Spleen (tissue), 11 donors: ENCODE results near the gene VGF. TPM values are rescaled to one million over a fixed set of nuclear protein-coding genes. Genes with fewer than 3 reads are reported as not detected.
"Not testable (repeated sequence)": the region's sequence is repeated elsewhere in the genome, so short reads cannot be mapped to it uniquely, and the experiment has no call there.

Experiments
- DNase-seq: peaks from one replicate; pipeline ENCODE4 v3.0.0-alpha.2; 2020
- H3K27ac ChIP-seq, 8 donors: fragments of 200-600 bp; sonication (generic) in 7 of 8; 1 replicate in 4 of 8; 2 replicates in 4 of 8; pipeline versions ENCODE4 v1.5.0 to v1.8.0; 2016 to 2021; ENCODE audit warnings: inconsistent platforms in 4 of 8, mild to moderate bottlenecking in 4 of 8, moderate library complexity in 1 of 8
- H3K27me3 ChIP-seq, 7 donors: fragments of 200-600 bp; sonication (generic) in 6 of 7; replicated peaks in 1 of 7; 1 replicate in 4 of 7; 2 replicates in 3 of 7; pipeline versions ENCODE4 v1.5.0 to v1.8.0; 2016 to 2021; ENCODE audit warnings: inconsistent platforms in 3 of 7, mild to moderate bottlenecking in 1 of 7
- H3K36me3 ChIP-seq, 6 donors: fragments of 200-600 bp; sonication (generic) in 5 of 6; 1 replicate in 4 of 6; 2 replicates in 2 of 6; pipeline versions ENCODE4 v1.5.0 to v1.8.0; 2016 to 2021; ENCODE audit warnings: inconsistent platforms in 2 of 6
- H3K4me1 ChIP-seq, 6 donors: fragments of 200-600 bp; sonication (generic) in 5 of 6; 1 replicate in 3 of 6; 2 replicates in 3 of 6; pipeline versions ENCODE4 v1.5.0 to v1.8.0; 2016 to 2021; ENCODE audit warnings: inconsistent platforms in 3 of 6
- H3K4me3 ChIP-seq, 8 donors: fragments of 200-600 bp; sonication (generic) in 7 of 8; 1 replicate in 4 of 8; 2 replicates in 4 of 8; pipeline versions ENCODE4 v1.5.0 to v1.8.0; 2016 to 2021; ENCODE audit warnings: inconsistent platforms in 4 of 8, mild to moderate bottlenecking in 4 of 8, moderate library complexity in 2 of 8
- H3K9me3 ChIP-seq, 8 donors: fragments of 200-600 bp; sonication (generic) in 7 of 8; 1 replicate in 4 of 8; 2 replicates in 4 of 8; pipeline versions ENCODE4 v1.5.0 to v1.8.0; 2016 to 2021; ENCODE audit warnings: inconsistent platforms in 4 of 8
- POLR2A ChIP-seq, 3 donors: fragments of 450-650 bp; IDR thresholded peaks; one replicate each; pipeline ENCODE4 v1.5.1; 2017; ENCODE audit warnings: antibody characterized with exemption in 3 of 3, mild to moderate bottlenecking in 1 of 3
- POLR2AphosphoS5 ChIP-seq, 3 donors: sonication (generic); formaldehyde crosslinking; IDR thresholded peaks; one replicate each; pipeline ENCODE4 v1.5.1; 2017; ENCODE audit warnings: antibody characterized with exemption in 3 of 3
- WGBS, 5 donors: extraction: QIAGEN DNeasy Blood & Tissue Kit in 3 of 5; methylation state at CpG; one replicate each; pipeline versions ENCODE4 v1.1.5 to v1.1.7; 2013 to 2018; 5-methylcytosine and 5-hydroxymethylcytosine counted together
- intact Hi-C: fragments of 100-400 bp; cut with DNase I; formaldehyde crosslinking; loops from one replicate; pipeline ENCODE4 v1.15.0; 2023; ENCODE audit warnings: low total_unique reads
- polyA plus RNA-seq, 3 donors: library from polyadenylated mRNA; stranded (reverse); fragments of 200-250 nt; gene quantifications; one replicate each; pipeline ENCODE4 v1.2.1, GENCODE V29; 2013
- total RNA-seq, 7 donors: library from RNA; depleted of rRNA in 3 of 7; stranded (reverse); fragments of >200 nt in 3 of 7; fragmentation: NEBNext Ultra II Directional in 4 of 7; extraction: Animal tissue kit (Norgen Biotek cat#: 25700) in 4 of 7; gene quantifications; one replicate each; pipeline versions ENCODE4 v1.1.0 to v1.2.1, GENCODE V29; 2016 to 2021
- TF ChIP-seq, protein P1 (sequence below), 11 experiments: fragments of 200-600 bp in 7 of 11; fragments of 450-650 bp in 4 of 11; sonication (generic) in 4 of 11; IDR thresholded peaks in 8 of 11; conservative IDR thresholded peaks in 3 of 11; 1 replicate in 7 of 11; 2 replicates in 4 of 11; pipeline versions ENCODE4 v1.4.0 to v1.8.0; 2016 to 2021; ENCODE audit warnings: antibody characterized with exemption in 11 of 11, inconsistent platforms in 4 of 11, mild to moderate bottlenecking in 1 of 11
- donor health status: healthy with polysubstance abuse.
- donor health status: DM: no; HTN: no; CAD: no; lungs with moderate emphysema.
- donor health status: DM: no; HTN: no; CAD: no.
- donor health status: Bipolar disorder and iron deficiency.
- donor health status: healthy.
- donor health status: DM: no; HTN: no; CAD: no.
- donor health status: DM: yes; HTN: yes; CAD: no.

The VGF gene
- total and polyA plus RNA-seq, 10 donors, result 0.06 to 0.21 (median 0.14) TPM; not detected in 6

DNA sequence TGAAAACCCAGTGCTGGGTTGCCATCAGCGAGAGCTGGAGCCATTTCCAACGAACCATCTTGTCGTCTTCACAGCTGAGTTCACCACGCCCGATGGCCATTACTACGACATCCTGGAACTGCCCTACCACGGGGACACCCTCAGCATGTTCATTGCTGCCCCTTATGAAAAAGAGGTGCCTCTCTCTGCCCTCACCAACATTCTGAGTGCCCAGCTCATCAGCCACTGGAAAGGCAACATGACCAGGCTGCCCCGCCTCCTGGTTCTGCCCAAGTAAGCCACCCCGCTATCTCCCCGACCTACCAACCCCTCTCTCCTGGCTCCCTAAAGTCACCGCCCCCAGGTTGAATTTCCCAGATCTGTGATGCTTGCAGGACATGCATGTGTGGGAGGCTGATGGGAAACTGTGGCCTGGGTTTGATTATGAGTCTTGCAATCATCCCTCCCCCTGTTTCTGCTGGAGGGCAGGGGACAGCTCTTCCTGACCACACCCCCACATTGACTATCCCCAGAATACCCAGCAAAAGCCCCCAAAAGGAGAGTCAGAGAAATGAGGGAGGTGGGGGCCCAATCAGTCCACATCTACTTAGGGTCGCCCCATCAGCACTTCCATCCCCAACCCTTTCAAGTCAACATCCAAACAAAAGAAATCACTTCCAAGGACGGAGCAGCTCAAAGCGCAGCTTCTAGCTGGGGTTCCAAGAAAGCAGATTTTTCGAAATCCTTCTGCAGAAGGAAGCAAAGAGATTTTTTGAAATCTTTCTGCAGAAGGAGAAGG, 31.6 kb downstream of the VGF start:
- peaks cover 9 to 24% (median 13%) of the 10 kb centered on the region in 6 donors for H3K4me1 ChIP-seq
- H3K27ac ChIP-seq, result no peak overlapping the region
- no peak for TF ChIP-seq POLR2AphosphoS5 (IDR thresholded peaks at IDR 0.05)
- TF ChIP-seq, protein P1, sequence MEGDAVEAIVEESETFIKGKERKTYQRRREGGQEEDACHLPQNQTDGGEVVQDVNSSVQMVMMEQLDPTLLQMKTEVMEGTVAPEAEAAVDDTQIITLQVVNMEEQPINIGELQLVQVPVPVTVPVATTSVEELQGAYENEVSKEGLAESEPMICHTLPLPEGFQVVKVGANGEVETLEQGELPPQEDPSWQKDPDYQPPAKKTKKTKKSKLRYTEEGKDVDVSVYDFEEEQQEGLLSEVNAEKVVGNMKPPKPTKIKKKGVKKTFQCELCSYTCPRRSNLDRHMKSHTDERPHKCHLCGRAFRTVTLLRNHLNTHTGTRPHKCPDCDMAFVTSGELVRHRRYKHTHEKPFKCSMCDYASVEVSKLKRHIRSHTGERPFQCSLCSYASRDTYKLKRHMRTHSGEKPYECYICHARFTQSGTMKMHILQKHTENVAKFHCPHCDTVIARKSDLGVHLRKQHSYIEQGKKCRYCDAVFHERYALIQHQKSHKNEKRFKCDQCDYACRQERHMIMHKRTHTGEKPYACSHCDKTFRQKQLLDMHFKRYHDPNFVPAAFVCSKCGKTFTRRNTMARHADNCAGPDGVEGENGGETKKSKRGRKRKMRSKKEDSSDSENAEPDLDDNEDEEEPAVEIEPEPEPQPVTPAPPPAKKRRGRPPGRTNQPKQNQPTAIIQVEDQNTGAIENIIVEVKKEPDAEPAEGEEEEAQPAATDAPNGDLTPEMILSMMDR (IDR thresholded peaks at IDR 0.05 in 8 of 11, conservative IDR thresholded peaks at IDR 0.05 in 3 of 11), result no peak
- TF ChIP-seq POLR2A (IDR thresholded peaks at IDR 0.05), result no peak
- no peaks in the 10 kb centered on the region for H3K9me3 ChIP-seq
- intact Hi-C loops, result no loop called here
- H3K4me3 ChIP-seq, result no peak overlapping the region
- peaks cover 0 to 61% (median 0%) of the 10 kb centered on the region in 7 donors for H3K27me3 ChIP-seq
- no peak for DNase-seq
- H3K36me3 ChIP-seq, result peaks cover 0 to 33% (median 0%) of the 10 kb centered on the region in 6 donors
- 75 to 81% (median 77%) methylated on average over 15 of the region's 15 CpGs for WGBS, 5 donors

DNA sequence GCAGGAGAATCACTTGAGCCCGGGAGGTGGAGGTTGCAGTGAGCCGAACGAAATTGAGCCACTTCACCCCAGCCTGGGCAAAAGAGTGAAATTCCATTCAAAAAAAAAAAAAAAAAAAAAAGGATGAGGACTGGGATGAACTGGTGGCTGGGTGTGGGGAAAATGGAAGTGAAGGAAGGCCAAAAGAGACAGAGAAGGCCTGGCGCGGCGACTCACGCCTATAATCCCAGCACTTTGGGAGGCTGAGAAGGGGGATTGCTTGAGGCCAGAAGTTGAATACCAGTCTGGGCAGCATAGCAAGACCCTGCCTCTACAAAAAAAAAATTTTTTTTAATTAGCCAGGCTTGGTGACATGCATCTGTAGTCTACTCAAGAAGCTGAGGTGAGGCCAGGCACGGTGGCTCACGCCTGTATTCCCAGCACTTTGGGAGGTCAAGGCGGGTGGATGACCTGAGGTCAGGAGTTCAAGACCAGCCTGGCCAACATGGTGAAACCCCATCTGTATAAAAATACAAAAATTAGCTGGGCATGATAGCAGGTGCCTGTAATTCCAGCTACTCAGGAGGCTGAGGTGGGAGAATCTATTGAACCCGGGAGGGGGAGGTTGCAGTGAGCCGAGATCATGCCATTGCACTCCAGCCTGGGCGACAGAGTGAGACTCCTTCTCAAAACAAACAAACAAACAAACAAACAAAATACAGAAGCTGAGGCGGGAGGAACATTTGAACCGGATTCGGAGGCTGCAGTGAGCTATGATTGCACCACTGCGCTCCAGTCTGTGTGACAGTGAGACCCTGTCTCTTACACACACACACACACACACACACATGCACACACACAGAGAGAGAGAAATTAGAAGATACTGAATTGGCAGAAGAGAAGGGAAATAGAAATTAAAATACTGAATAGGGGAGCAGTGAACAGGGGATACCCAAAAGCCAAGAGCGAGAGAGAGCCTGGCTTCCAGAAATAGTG, 32.5 kb downstream of the VGF start:
- H3K4me1 ChIP-seq, result peaks cover 2 to 21% (median 5%) of the 10 kb centered on the region in 6 donors
- H3K9me3 ChIP-seq, H3K27ac ChIP-seq, DNase-seq, H3K4me3 ChIP-seq, intact Hi-C loops: not testable (repeated sequence)
- 83 to 92% (median 87%) methylated on average over 18 of the region's 18 CpGs for WGBS, 5 donors
- peaks cover 0 to 63% (median 0%) of the 10 kb centered on the region in 7 donors for H3K27me3 ChIP-seq
- H3K36me3 ChIP-seq, result peaks cover 0 to 33% (median 0%) of the 10 kb centered on the region in 6 donors

DNA sequence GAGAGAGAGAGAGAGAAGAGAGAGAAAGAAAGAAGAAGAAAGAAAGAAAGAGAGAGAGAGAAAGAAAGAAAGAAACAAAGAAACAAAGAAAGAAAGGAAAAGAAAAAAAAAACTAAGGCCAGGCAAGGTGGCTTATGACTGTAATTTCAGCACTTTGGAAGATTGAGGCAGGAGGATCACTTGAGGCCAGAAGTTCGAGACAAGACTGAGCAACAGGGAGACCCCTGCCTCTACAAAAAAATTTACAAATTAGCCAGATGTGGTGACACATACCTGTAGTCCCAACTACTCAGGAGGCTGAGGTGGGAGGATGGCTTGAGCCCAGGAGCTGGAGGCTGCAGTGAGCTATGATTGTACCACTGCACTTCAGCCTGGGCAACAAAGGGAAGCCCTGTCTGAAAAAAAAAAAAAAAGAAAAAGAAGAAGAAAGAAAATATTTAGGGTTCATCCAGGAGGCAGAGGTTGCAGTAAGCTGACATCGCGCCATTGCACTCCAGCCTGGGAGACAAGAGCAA, 35.7 kb downstream of the VGF start:
- Histone ChIP-seq H3K27me3 (peaks cover 0 to 67% (median 0%) of the 10 kb centered on the region in 7 donors), H3K4me3 (no peak overlapping the region), H3K9me3 (no peaks in the 10 kb centered on the region), H3K27ac (no peak overlapping the region), H3K36me3 (peaks cover 0 to 24% (median 0%) of the 10 kb centered on the region in 6 donors), H3K4me1 (peaks cover 12 to 43% (median 27%) of the 10 kb centered on the region in 6 donors)
- intact Hi-C loops, result no loop called here
- DNase-seq, result no peak
- TF ChIP-seq POLR2A (IDR thresholded peaks at IDR 0.05) (no peak), POLR2AphosphoS5 (IDR thresholded peaks at IDR 0.05) (no peak)
- TF ChIP-seq, protein P1 (IDR thresholded peaks at IDR 0.05 in 8 of 11, conservative IDR thresholded peaks at IDR 0.05 in 3 of 11), result no peak
- 81 to 90% (median 87%) methylated on average over 3 of the region's 3 CpGs for WGBS, 5 donors

DNA sequence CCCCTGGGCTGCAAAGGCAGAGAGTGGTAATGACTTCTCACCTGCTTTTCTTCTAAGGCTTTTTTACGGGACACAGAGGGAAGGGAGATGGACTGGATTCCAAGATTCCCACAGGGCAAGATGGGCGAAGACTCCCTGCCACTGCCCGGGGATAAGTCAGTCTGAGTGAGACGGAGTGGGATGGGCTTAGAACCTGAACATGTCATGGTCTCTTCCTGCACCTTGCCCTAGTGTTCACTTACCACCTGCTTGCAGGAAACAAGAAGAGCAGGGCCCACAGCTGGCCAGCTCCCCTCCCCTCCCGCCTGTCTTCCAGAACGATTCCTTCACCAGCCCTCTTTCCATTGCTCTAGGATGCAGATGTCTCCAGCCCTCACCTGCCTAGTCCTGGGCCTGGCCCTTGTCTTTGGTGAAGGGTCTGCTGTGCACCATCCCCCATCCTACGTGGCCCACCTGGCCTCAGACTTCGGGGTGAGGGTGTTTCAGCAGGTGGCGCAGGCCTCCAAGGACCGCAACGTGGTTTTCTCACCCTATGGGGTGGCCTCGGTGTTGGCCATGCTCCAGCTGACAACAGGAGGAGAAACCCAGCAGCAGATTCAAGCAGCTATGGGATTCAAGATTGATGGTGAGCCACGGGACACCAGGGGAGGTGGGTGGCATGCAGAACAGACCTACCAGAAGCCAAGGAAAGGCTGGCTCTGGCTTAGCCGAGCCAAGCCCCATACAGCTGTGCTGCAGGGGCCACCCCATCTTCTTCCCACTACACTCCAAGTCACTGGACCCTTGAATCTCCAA, 37.1 kb downstream of the VGF start:
- no peak for TF ChIP-seq POLR2A (IDR thresholded peaks at IDR 0.05)
- peak in 1 of 3 donors; percentile 52 for TF ChIP-seq POLR2AphosphoS5 (IDR thresholded peaks at IDR 0.05)
- Histone ChIP-seq H3K27ac (no peak overlapping the region), H3K4me1 (peaks cover 12 to 50% (median 31%) of the 10 kb centered on the region in 6 donors)

More for the DNA sequence above, 37.1 kb downstream of the VGF start:
- H3K36me3 ChIP-seq, result peaks cover 0 to 24% (median 0%) of the 10 kb centered on the region in 6 donors
- peak overlapping the region in 2 of 8 donors; percentile 17 to 32 for H3K4me3 ChIP-seq
- intact Hi-C loops, result no loop called here
- WGBS, 5 donors, result 69 to 83% (median 76%) methylated on average over 12 to 14 of the region's 14 CpGs
- no peaks in the 10 kb centered on the region for H3K9me3 ChIP-seq
- peaks cover 0 to 68% (median 0%) of the 10 kb centered on the region in 7 donors for H3K27me3 ChIP-seq
- DNase-seq, result no peak
